H9 (cell line): ENCODE measurements around the gene ADAT3. TPM values are rescaled to one million over a fixed set of nuclear protein-coding genes. Genes with fewer than 3 reads are reported as not detected.

Experiments
- DNase-seq: peaks from one replicate; pipeline ENCODE4 v3.0.0-alpha.2; 2017
- H2AFZ ChIP-seq: one replicate; pipeline ENCODE4 v1.6.1; 2013; ENCODE audit warnings: mild to moderate bottlenecking, low read length, control low read depth, moderate library complexity
- H2AK5ac ChIP-seq: 2 replicates; pipeline ENCODE4 v1.6.1; 2013; ENCODE audit warnings: low read length, control low read depth, mixed read lengths; ENCODE audit not compliant: insufficient read length
- H2BK120ac ChIP-seq: one replicate; pipeline ENCODE4 v1.6.1; 2013; ENCODE audit warnings: low read depth, mild to moderate bottlenecking, low read length, control low read depth, inconsistent platforms; ENCODE audit not compliant: poor library complexity, severe bottlenecking
- H2BK12ac ChIP-seq: 2 replicates; pipeline ENCODE4 v1.6.1; 2013; ENCODE audit warnings: low read length, control low read depth, mixed read lengths, low read depth; ENCODE audit not compliant: insufficient read length
- H2BK15ac ChIP-seq: 2 replicates; pipeline ENCODE4 v1.6.1; 2013; ENCODE audit warnings: low read depth, low read length, control low read depth
- H2BK20ac ChIP-seq: one replicate; pipeline ENCODE4 v1.6.1; 2013; ENCODE audit warnings: low read depth, mild to moderate bottlenecking, low read length, control low read depth, inconsistent platforms; ENCODE audit not compliant: poor library complexity, severe bottlenecking
- H2BK5ac ChIP-seq: 2 replicates; pipeline ENCODE4 v1.6.1; 2013; ENCODE audit warnings: low read length, control low read depth, mixed read lengths; ENCODE audit not compliant: insufficient read length
- H3K14ac ChIP-seq: 2 replicates; pipeline ENCODE4 v1.6.1; 2013; ENCODE audit warnings: low read length, control low read depth; ENCODE audit not compliant: insufficient read depth
- H3K18ac ChIP-seq: 2 replicates; pipeline ENCODE4 v1.6.1; 2013; ENCODE audit warnings: low read depth, mild to moderate bottlenecking, mixed read lengths, low read length, control low read depth; ENCODE audit not compliant: insufficient read length
- H3K23ac ChIP-seq: 2 replicates; pipeline ENCODE4 v1.6.1; 2013; ENCODE audit warnings: low read length, control low read depth, mixed read lengths, low read depth; ENCODE audit not compliant: insufficient read length
- H3K23me2 ChIP-seq: 2 replicates; pipeline ENCODE4 v1.6.1; 2013; ENCODE audit warnings: low read depth, mild to moderate bottlenecking, mixed read lengths, low read length, control low read depth; ENCODE audit not compliant: insufficient read length, poor library complexity, severe bottlenecking
- H3K27ac ChIP-seq: 2 replicates; pipeline ENCODE4 v1.5.1; 2013; ENCODE audit warnings: low read length, control low read depth, mixed read lengths, low read depth; ENCODE audit not compliant: insufficient read length
- H3K27me3 ChIP-seq: 2 replicates; pipeline ENCODE4 v1.6.1; 2013; ENCODE audit warnings: low read length, control low read depth, inconsistent platforms; ENCODE audit not compliant: insufficient read depth
- H3K4ac ChIP-seq: 2 replicates; pipeline ENCODE4 v1.6.1; 2013; ENCODE audit warnings: low read depth, mild to moderate bottlenecking, control low read depth, inconsistent platforms, low read length, moderate library complexity
- H3K4me1 ChIP-seq: 2 replicates; pipeline ENCODE4 v1.6.1; 2013; ENCODE audit warnings: low read length, control low read depth, inconsistent platforms; ENCODE audit not compliant: insufficient read depth
- H3K4me2 ChIP-seq: 2 replicates; pipeline ENCODE4 v1.6.1; 2013; ENCODE audit warnings: low read length, control low read depth, mixed read lengths; ENCODE audit not compliant: insufficient read length, insufficient read depth
- H3K56ac ChIP-seq: 2 replicates; pipeline ENCODE4 v1.6.1; 2013; ENCODE audit warnings: low read depth, mild to moderate bottlenecking, mixed read lengths, low read length, control low read depth; ENCODE audit not compliant: insufficient read length
- H3K79me1 ChIP-seq: 2 replicates; pipeline ENCODE4 v1.6.1; 2013; ENCODE audit warnings: low read depth, mild to moderate bottlenecking, moderate library complexity, low read length, control low read depth, inconsistent platforms; ENCODE audit not compliant: insufficient read depth, poor library complexity, severe bottlenecking
- H3K79me2 ChIP-seq: 2 replicates; pipeline ENCODE4 v1.6.1; 2013; ENCODE audit warnings: low read length, control low read depth, inconsistent platforms; ENCODE audit not compliant: insufficient read depth
- H3K9ac ChIP-seq: 2 replicates; pipeline ENCODE4 v1.6.1; 2013; ENCODE audit warnings: low read length, control low read depth, mixed read lengths; ENCODE audit not compliant: insufficient read length; ENCODE audit errors: extremely low read depth
- H3K9me3 ChIP-seq: one replicate; pipeline ENCODE4 v1.6.1; 2013; ENCODE audit warnings: low read depth, low read length, inconsistent platforms; ENCODE audit not compliant: control insufficient read depth
- H3T11ph ChIP-seq: one replicate; pipeline ENCODE4 v1.6.1; 2013; ENCODE audit warnings: mild to moderate bottlenecking, low read length, control low read depth, inconsistent platforms
- H4K20me1 ChIP-seq: one replicate; pipeline ENCODE4 v1.6.1; 2013; ENCODE audit not compliant: control insufficient read depth, insufficient read length, insufficient read depth
- H4K5ac ChIP-seq: 2 replicates; pipeline ENCODE4 v1.6.1; 2013; ENCODE audit warnings: low read depth, mild to moderate bottlenecking, mixed read lengths, low read length, control low read depth; ENCODE audit not compliant: insufficient read length
- H4K8ac ChIP-seq: replicated peaks from 2 replicates; pipeline ENCODE4 v1.6.1; 2013; ENCODE audit warnings: low read length, control low read depth, mixed read lengths, low read depth; ENCODE audit not compliant: insufficient read length
- H4K91ac ChIP-seq: 2 replicates; pipeline ENCODE4 v1.6.1; 2013; ENCODE audit warnings: low read depth, mild to moderate bottlenecking, moderate library complexity, mixed read lengths, low read length, control low read depth; ENCODE audit not compliant: insufficient read length
- H3K27ac Mint-ChIP-seq, 3 experiments: 2 replicates in 2 of 3; 3 replicates in 1 of 3; pipeline ENCODE4 v1.8.0; 2020 to 2021; ENCODE audit warnings: mixed read lengths in 3 of 3, mild to moderate bottlenecking in 1 of 3, moderate library complexity in 1 of 3
- H3K27me3 Mint-ChIP-seq: 2 replicates; pipeline ENCODE4 v1.8.0; 2021; ENCODE audit warnings: low read depth, mild to moderate bottlenecking, moderate library complexity, mixed read lengths
- H3K36me3 Mint-ChIP-seq, 3 experiments: 2 replicates in 2 of 3; 3 replicates in 1 of 3; pipeline ENCODE4 v1.8.0; 2020 to 2021; ENCODE audit warnings: low read depth in 3 of 3, mixed read lengths in 3 of 3; ENCODE audit not compliant: insufficient read depth in 1 of 3
- H3K4me1 Mint-ChIP-seq, 2 experiments: 2 replicates each; pipeline ENCODE4 v1.8.0; 2020; ENCODE audit warnings: mixed read lengths in 2 of 2
- H3K4me3 Mint-ChIP-seq, 2 experiments: 2 replicates in 1 of 2; 3 replicates in 1 of 2; pipeline ENCODE4 v1.8.0; 2020 to 2021; ENCODE audit warnings: mild to moderate bottlenecking in 2 of 2, mixed read lengths in 2 of 2, moderate library complexity in 1 of 2
- H3K9me3 Mint-ChIP-seq, 2 experiments: 2 replicates in 1 of 2; 3 replicates in 1 of 2; pipeline ENCODE4 v1.8.0; 2020; ENCODE audit warnings: mild to moderate bottlenecking in 2 of 2, mixed read lengths in 2 of 2, moderate library complexity in 1 of 2
- WGBS: extraction: QIAGEN DNeasy Blood & Tissue Kit; methylation state at CpG from one replicate; pipeline ENCODE4 v1.1.7; 2013; ENCODE audit warnings: missing lambda C conversion rate, low lambda C conversion rate, mixed read lengths; ENCODE audit not compliant: insufficient read length; ENCODE audit errors: extremely low coverage; 5-methylcytosine and 5-hydroxymethylcytosine counted together
- total RNA-seq: library from RNA; stranded (reverse); gene quantifications from 2 replicates; pipeline ENCODE4 v1.2.1, GENCODE V29; 2021
- TF ChIP-seq, protein P1 (sequence below): fragments of 200-600 bp; sonication (generic); conservative IDR thresholded peaks from 3 replicates; pipeline ENCODE4 v1.8.0; 2021; ENCODE audit warnings: antibody characterized with exemption, mild to moderate bottlenecking

The ADAT3 gene
- total RNA-seq, 1 experiment from 2014 or later = 12.2 TPM

DNA sequence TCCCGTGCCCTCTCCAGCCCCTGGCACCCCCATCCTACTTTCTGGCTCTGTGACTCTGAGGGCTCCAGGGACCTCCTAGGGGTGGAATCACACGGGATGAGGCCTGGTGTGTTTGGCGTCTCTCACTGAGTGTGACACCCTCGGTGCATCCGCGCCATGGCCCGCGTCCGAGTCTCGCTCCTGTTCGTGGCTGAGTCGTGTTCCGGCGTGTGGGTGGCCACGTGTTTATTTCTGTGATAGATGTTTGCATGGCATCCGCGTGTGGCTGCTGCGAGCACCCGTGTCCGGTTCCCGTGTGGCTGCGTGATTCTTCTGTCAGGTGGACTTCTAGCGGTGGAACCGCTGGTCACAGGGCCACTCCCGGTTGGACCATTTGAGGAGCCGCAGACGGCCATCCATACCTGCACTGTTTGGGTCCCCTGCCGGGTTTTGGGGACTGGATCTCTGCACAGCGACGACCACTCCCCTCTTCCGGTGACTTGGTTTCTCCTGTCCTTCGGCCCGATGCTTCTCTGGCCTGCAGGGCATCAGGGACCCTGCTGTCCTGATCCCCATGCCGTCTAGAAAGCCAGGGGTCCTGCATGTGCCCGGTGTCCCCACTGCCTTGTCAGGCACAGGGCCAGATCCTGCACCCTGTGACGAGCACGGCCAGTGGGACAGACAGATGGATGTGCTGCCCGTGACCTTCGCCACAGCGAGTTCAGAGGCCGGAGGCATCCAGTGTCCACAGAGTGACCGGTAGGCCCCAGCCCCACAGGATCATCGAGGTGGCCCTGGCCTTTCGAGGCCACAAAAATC, 44.3 kb downstream of the ADAT3 start:
- H4K20me1 ChIP-seq = no peaks in the 10 kb centered on the region

More for the DNA sequence above, 44.3 kb downstream of the ADAT3 start:
- Histone ChIP-seq H3K9ac (no peak overlapping the region), H3K27ac (no peak overlapping the region), H3K4ac (no peak overlapping the region), H2BK12ac (no peak overlapping the region), H2BK15ac (no peak overlapping the region; the same call in 1 of the 2 replicates), H2AK5ac (no peak overlapping the region), H3T11ph (no peak overlapping the region), H4K91ac (no peak overlapping the region), H3K14ac (no peak overlapping the region; the same call in 1 of the 2 replicates), H4K8ac (no peak overlapping the region), H3K18ac (no peak overlapping the region), H3K4me2 (no peak overlapping the region), H3K79me1 (peaks cover 12% of the 10 kb centered on the region), H3K27me3 (no peaks in the 10 kb centered on the region), H3K23ac (no peak overlapping the region), H3K4me1 (no peaks in the 10 kb centered on the region), H4K5ac (no peak overlapping the region), H2AFZ (no peak overlapping the region), H3K56ac (no peak overlapping the region), H3K9me3 (no peaks in the 10 kb centered on the region), H3K23me2 (peaks cover 2% of the 10 kb centered on the region), H2BK20ac (no peak overlapping the region), H2BK120ac (no peak overlapping the region), H2BK5ac (no peak overlapping the region), H3K79me2 (peaks cover 47% of the 10 kb centered on the region)
- DNase-seq = no peak
- TF ChIP-seq, protein P1, sequence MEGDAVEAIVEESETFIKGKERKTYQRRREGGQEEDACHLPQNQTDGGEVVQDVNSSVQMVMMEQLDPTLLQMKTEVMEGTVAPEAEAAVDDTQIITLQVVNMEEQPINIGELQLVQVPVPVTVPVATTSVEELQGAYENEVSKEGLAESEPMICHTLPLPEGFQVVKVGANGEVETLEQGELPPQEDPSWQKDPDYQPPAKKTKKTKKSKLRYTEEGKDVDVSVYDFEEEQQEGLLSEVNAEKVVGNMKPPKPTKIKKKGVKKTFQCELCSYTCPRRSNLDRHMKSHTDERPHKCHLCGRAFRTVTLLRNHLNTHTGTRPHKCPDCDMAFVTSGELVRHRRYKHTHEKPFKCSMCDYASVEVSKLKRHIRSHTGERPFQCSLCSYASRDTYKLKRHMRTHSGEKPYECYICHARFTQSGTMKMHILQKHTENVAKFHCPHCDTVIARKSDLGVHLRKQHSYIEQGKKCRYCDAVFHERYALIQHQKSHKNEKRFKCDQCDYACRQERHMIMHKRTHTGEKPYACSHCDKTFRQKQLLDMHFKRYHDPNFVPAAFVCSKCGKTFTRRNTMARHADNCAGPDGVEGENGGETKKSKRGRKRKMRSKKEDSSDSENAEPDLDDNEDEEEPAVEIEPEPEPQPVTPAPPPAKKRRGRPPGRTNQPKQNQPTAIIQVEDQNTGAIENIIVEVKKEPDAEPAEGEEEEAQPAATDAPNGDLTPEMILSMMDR = no peak
- H3K4me1 Mint-ChIP-seq = peaks cover 7 to 11% of the 10 kb centered on the region in 2 experiments
- peak overlapping the region in 2 of 3 experiments; percentile 8 to 34; a peak in 2 of 7 replicates for H3K27ac Mint-ChIP-seq
- no CpG with 5 or more reads among the region's 44 CpGs for WGBS
- H3K27me3 Mint-ChIP-seq = no peaks in the 10 kb centered on the region
- H3K36me3 Mint-ChIP-seq = peaks cover 16 to 28% (median 20%) of the 10 kb centered on the region in 3 experiments; a peak in 6 of 7 replicates
- H3K4me3 Mint-ChIP-seq = no peak overlapping the region
- no peaks in the 10 kb centered on the region for H3K9me3 Mint-ChIP-seq
